HG03378 (cell line): ENCODE data around the gene PPP1R12A.
A peak's percentile ranks its signal among the peaks of the same experiment; 100 is the strongest.
"Not testable (repeated sequence)": the region's sequence is repeated elsewhere in the genome, so short reads cannot be mapped to it uniquely, and the experiment has no call there.

ENCODE experiments used
- ATAC-seq: cut with Tn5 transposase; IDR thresholded peaks from one replicate; pipeline ENCODE4 v1.9.1; 2021; ENCODE audit warnings: mild to moderate bottlenecking, moderate library complexity; ENCODE audit not compliant: unreplicated experiment

PPP1R12A gene

DNA sequence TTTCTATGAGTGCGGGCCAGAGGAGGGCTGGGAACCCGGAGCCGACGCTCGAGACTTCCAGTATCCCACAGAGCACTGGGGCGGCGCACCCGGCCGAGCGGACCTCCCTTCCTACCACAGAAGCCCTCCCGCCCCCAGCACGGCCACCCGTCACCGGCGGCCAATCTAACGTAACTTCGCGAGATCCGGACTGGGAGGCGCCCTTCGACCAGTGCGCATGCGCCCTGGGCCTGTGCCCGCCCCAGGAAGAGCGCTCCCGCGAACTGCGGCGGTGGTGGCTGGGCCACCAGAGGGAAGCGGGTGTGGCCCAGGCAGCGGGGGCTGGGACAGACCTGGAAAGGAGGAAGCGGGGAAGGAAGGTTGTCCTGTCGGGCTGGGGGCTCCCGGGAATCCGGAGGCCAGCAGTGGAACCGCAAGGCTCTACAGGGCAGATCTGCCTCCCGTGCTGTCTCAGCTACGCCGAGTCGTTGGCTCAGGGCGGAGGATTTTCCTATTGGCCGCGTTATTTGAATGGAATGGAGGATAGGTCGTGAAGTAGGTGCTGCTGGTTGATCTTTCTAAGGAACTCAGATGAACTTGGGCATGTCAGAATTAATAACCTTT, at the start of gene PPP1R12A:
PPP1R12A (minus strand) TSS at position 77 of the 603 bp plus-strand sequence. CDS start 166 bp downstream, outside the sequence.
- ATAC-seq = peak; percentile 85

DNA sequence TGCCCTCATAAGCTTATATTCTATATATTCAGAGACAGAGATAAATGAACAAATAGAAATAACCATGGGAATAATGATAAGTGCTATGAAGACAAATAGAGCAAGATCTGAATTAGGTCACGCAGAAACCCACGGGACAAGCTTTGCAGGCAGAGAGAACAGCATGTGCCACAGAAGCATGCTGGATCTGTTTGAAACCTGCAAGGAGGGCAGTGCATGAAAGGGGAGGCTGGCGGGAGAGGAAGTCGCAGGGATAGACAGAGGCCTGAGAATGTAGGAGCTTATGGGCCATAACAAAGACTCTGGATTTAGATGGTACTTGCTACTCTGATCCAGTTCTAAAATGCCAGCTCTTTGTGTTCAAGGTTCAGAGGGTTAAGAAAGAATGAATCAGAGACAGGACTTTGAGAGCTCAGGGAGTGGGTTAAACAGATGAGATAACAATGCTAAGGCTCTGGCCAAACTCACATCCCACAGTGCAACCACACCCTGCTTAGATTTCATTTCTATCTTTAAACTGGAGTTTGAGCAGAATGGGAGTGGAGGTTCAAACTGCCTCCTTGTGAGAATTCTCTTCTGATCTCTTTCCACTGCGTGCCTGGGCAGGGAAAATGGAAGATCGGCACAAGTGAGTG, 49.2 kb upstream of the PPP1R12A start:
- ATAC-seq = no peak

GRCh38 chr12:79983492-79983891, 48.6 kb upstream of the PPP1R12A start:
- no peak for ATAC-seq

- no peak for ATAC-seq
Measured at GRCh38 chr12:79982086-79983062, 47.5 kb upstream of the PPP1R12A start.

GRCh38 chr12:79978692-79979091, 43.8 kb upstream of the PPP1R12A start:
- ATAC-seq = no peak

DNA sequence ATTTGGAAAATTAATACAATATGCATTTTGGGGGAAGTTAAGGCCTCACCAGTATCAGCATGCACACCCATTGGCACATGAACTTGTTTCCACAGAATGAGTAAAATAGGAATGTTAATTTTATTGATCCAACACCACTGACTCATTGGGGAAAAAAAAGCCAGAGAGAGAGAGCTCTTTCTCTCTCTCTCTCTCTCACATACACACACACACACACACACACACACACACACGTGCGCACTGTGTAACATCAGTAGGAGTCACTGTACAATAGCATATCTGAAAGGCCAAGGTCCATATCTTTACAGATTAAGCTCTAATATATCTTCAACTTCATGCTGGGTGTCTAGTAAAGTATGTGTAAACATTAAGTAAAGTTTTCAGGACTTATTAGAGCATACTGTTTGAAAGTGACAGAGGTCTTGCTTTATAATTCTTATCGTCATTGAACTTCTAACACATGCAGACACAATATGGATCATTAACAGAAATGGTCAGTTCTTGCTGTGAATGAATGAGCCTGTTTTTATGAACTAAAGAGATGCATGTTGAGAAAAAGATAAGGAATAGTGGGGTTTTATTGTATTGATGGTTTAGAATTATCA, 43.1 kb upstream of the PPP1R12A start:
- ATAC-seq = not testable (repeated sequence)

DNA sequence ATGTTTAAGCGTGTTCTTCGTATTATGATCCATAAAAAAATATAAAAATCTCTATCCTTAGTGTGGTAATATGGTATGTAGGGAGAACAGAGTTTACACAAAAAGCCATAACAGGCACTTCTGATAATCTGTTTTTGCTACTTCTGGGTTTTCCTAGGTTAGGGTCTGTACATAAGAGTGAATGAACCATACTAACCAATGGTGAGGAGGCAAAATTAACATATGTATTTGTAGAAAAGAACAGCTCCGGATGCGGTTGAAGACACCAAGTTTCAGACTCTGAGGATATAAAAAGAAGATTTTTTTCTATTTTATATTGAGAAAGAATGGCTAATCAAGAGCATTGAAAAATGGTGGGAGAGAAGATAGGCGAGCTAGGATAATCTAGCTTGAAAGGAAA, 40.2 kb upstream of the PPP1R12A start:
- ATAC-seq = no peak

DNA sequence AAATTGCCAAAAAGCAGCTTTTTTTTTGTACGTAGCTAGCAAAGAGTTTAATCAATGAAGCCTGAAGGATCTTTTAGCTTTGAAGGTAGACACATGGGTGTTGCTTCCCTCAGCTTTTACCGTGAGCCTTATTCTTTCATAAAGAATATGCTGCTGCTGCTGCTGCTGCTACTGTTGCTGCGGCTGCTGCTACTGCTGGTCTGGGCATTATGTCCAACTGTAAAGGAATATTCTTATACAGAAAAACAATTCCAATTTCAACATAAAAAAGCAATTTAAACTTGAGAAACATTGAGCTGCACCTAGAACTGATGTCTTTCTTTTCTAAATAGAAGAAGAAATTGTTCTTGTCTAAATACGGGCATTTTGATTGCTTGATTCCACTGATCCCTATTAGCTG, 38.9 kb upstream of the PPP1R12A start:
- ATAC-seq = no peak

- ATAC-seq = no peak
Measured at GRCh38 chr12:79964100-79964627, 29.3 kb upstream of the PPP1R12A start.

DNA sequence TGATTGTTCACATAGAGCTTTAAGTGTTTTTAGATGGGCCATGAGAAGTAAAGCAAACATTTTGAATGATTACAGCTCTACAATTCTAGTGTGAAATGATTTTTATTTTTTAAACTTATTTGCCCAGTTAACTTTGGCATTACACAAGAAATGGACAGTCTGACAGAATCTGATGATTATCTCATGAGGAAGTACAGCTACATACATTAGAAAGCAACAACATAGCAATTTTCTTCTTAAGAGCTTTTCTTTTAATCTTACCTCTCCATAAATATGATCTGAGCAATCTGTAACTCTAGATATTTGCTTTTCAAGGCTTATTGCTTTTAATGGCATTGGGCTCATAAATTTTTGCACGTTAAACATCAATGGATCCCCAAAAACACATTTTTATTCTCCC, 26.5 kb upstream of the PPP1R12A start:
- ATAC-seq = no peak

DNA sequence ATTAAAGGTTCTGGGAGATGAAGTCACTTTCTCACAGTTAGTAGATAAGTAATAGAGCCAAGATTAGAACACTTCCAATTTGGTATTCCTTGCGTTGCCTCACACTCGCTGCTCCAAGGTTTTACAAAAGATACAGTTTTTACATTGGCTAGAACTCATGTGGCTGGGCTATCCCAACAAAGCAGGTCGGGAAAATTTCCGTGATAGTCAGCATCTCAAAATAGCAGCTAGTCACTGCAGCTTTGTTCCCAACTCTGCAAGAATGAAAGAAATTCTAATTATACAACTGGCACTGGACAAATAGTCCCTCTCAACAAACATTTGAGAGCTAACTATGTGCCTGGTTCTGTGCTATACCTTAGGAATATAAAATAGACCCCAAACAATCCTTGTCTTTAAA, 24.6 kb upstream of the PPP1R12A start:
- ATAC-seq = no peak

DNA sequence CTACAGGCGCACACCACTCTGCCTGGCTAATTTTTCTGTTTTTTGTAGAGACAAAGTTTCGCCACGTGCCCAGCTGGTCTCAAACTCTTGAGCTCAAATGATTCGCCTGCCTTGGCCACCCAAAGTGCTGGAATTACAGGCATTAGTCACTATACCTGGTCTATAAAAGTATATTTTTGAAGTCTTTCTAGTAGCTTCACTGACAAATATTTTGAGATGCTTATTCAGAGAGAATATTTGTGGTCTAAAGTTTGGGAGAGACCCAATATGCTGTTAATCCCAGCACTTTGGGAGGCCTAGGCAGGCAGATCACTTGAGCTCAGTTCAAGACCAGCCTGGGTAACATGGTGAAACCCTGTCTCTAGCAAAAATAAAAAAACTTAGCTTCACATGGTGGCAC, 22.0 kb upstream of the PPP1R12A start:
- ATAC-seq = no peak

DNA sequence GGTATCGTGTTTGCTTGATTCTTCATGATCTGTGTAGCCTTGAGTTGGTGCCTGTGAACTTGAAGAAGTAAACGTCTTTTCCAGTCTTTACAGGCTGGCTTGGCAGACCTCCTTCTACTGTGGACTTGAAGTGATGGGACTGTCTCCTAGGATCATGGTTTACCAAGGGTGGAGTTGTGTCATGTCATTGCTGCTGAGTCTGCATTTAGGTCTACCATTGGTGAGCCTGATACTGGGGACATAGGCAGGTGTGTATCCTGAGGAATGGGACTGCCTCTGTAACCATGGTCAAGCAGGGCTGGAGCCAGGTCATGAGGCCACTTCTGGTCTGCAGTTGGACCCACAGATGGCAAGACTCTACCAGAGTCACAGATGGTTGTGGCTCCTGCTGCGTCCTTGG, 20.7 kb upstream of the PPP1R12A start:
- ATAC-seq = no peak

DNA sequence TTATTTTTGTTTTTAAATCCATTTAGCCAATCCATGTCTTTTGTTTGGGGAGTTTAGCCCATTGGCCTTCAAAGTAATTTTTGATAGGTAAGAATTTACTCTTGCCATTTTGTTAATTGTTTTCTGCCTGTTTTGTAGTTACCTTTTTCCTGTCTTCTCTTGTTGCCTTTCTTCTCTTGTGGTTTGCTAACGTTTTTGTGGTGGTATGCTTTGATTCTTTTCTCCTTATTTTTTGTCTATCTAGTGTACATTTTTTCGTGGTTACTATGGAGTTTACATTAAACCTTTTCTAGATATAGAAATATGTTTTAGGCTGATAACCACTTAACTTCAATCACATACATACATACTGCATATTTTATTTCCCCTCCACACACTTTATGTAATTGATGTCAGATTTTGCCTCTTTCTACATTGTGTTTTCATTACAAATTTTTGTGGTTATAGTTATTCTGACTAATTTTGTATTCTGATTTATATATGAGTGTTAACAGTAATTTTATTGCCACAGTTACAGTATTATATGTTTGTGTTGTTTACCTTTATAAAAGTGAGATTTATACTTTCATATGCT, 19.2 kb upstream of the PPP1R12A start:
- ATAC-seq = no peak

DNA sequence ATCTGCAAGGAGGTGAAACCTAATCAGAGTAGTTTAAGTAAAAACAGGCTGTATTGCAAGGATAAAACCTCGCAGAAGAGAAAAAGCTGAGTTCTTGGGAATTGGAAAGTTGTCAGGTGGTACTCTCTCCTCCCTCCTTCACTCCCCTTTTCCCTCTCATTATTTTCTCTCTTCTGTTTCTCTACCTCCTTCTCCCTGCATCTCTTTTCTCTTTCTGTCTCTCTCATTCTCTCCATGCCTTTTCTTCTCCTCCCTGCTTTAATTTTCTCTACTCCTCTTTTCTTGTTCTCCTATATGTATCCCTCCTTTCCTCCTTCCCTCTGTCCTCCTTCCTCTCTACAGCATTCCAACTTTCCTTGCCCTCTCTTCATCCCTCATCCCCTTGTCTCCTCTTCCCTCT, 14.2 kb upstream of the PPP1R12A start:
- no peak for ATAC-seq

GRCh38 chr12:79945433-79945832, 10.5 kb upstream of the PPP1R12A start:
- ATAC-seq = no peak

DNA sequence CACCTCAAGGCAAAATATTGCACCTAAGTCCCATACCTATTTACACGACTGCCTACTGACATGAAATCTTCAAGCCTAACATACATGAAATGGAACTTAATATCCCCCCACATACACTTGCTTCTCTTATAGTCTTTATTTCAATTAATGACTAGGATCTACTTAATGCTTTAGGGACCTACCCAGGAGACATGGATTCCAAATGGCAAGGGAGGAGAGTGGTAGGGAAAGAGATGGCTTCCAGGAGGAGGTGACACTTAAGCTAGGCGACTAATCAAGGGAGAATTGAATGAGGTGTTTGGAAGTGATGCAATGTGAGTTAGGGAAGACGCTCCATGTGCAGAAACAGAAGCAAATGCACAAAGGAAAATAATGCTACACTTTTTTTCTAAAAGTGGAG, 9.7 kb upstream of the PPP1R12A start:
- ATAC-seq = no peak

DNA sequence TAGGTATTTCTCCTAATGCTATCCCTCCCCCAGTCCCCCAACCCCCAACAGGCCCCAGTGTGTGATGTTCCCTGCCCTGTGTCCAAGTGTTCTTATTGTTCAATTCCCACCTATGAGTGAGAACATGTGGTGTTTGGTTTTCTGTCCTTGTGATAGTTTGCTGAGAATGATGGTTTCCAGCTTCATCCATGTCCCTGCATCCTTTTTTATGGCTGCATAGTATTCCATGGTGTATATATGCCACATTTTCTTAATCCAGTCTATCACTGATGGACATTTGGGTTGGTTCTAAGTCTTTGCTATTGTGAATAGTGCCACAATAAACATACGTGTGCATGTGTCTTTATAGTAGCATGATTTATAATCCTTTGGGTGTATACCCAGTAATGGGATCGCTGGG, 7.9 kb upstream of the PPP1R12A start:
- ATAC-seq = not testable (repeated sequence)

- no peak for ATAC-seq
Measured at GRCh38 chr12:79939728-79940310, 4.9 kb upstream of the PPP1R12A start.

DNA sequence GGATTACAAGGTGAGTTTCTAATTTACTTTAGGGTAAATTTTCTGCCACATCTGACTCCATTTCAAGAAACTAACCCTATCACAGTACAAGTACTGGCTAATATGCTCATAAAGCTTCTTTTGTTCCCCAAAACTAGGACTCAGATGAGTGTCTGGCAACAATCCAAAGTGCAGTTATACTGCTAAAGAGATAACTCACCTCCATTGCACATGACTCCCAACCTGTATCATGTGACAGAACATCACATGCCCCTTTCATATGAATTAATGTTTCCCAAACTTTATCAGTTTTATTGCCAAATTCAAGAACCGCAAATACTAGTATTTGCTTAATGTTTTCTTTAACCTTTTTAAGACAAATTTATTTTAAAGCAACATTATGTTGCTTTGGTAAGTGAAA, 3.9 kb upstream of the PPP1R12A start:
- no peak for ATAC-seq
